NCI-H2029 treated with DMSO at 0.1 percent for 48 hours (cell line): ENCODE results near the gene ENPEP.
A peak's percentile ranks its signal among the peaks of the same experiment; 100 is the strongest.
"Not testable (repeated sequence)": the region's sequence is repeated elsewhere in the genome, so short reads cannot be mapped to it uniquely, and the experiment has no call there.

Experiments used
- DNase-seq: peaks from one replicate; lab custom pipeline; 2025; lab: John Stamatoyannopoulos, UW

Gene ENPEP

DNA sequence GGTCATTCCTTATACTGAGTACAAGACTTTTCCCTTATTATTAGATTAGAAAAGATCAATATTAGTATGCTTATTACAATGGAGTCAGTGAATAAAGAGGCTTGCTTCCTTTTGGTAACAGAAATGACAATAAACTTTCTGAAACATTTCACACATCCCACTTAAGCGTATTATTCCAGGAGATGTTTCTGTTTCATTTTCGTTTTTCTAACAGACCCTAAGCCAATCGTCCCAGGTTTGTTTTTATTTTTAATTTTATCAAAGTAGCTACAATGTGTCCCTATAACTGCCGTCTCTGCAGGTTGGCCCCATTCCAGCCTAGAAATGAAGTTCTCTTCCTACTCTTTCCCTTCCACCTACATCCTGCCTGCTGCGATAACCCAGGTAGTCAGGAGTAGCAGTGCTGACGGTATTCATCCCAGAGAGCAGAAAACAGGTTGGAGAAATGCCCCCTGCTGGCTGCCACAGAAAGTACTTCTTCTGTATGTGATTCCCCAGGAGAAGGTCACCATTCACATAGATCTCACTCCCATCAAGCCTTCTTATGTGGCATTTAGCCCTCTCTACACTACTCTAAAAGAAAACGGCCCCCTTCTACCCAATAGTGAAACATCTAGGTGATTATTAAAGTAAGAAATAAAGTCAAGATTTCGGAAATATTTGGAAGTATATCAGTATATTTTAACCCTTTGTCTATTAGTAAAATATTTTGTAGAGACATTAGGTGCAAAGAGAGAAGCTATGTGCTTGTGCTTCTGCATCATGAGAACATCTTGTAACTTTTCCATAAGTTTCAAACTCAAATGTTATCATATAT lies 40.4 kb downstream of the ENPEP start:
- peak; percentile 46 for DNase-seq

DNA sequence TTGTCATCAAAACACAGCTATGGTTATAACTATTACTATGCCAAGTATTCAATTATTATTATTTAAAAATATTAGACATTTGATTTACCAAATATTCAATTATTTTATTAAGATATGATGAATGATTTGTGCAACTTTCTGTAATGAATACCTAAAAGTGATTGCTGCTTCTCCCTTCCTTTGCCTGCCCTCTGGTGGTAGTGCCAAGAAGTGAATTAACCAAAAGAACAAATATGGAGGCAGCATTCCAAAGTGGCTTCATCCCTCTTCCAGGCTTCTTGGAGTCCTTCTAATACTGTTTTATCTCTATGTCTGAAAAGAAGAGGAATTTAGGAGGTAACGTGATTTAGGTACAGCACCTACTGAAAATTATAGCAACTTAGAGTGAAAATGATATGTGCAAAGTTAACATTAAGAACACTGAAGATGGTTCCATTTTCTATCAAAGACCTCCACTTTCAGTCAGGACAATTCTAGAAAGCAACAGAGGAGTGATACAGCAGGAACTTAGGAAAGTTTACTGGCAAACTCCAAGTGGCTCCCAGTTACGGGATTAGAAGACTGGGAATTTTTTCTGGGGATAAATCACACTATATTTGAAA lies 43.0 kb downstream of the ENPEP start:
- no peak for DNase-seq

DNA sequence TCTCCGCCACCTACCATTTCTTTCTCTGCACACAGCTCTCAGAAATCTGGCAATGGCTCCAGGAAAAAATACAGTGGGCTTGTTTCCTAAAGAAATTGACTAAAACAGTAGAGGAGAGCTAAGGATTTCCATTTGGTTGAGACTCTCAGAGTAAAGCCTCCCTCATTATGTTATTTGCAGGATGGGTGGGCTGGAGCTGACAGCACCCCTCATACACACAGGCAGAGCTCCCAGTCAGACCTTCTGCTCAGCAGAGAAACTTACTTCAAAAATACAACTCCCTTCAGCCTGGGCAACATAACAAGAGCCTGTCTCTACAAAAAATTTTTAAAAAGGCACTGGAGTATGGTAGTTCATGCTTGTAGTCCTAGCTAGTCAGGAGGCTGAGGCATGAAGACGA lies 44.9 kb downstream of the ENPEP start:
- DNase-seq = no peak

DNA sequence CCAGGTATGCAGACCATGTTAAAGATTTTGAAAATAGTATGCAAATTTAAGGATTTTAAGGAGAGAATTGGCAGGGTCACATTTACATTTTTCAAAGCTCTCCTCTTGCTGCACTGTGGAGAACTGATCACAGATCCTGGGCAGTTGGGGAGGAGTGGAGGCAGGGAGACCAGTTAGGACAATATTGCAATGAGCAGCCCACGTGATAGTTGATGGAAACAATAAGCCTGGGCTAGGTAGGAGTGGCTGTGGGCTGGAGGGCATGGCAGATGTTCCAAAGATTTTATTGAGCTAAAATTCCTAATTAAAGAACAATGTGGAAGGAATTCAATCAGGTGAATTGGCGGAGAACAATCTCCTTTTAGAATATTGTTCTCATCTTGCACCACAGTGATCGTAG lies 50.6 kb downstream of the ENPEP start:
- DNase-seq = no peak

DNA sequence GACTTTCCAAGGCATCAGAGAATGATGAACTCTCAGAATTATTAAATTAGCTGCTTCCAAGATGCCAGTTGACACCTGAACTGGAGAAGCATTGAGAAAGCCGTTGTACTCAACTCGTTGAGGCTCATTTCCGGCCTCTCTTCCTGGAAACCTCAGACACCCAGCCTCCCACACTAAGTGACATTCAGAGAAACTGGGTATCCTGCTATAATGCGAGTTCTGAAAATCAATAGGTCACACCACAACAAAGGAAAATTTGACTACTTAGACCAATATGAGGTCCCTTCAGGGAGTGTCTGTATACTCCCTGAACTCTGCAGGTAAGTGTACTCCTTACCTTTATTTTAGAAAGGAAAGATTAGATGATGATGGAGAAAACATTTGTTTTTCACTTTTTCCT lies 51.2 kb downstream of the ENPEP start:
- no peak for DNase-seq

DNA sequence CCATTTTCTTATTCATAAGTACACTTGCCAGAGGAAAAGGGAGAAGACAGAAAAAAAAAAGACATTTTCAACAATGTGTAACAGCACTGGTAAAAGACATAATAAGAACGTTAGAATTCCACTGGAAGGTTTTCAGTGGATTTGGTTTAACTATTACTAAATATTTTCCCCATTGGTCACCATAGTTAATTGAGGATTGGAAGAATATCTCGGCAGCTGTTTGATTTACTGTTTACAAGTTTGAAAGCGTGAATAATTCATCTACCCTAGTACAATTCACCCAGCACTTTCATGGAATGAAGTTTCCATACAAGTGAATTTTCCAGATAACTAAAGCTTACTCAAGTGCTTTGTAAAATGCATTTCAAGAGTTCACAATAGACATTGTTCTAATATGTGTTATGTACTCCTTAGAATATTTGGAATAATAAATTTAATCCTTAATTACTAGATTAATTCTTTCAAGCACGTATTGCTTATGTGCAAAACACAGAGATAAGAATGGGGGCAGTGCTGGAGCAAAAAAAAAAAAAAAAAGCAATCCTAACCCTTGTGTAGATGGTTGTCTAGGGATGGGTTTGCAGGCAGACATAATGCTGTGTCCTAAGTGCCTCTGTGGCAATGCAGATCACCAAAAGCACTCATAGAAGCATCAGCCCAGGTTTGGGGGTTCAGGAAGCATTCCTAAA lies 57.1 kb downstream of the ENPEP start:
- no peak for DNase-seq

DNA sequence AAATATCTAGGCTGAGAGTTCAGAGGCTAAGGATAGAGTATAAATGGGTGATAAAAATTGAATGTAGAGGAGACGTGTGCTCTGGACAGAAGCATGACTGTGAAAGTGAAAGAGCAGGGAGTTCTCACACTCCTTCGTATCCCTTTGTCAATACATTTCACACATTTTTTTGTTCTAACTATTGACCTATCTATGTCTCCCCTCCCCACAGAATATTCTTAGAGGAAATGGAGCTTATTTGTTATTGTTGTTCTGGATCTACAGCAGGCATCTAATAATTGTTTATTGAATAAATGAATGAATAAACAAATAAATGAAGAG lies 57.6 kb downstream of the ENPEP start:
- DNase-seq = no peak

DNA sequence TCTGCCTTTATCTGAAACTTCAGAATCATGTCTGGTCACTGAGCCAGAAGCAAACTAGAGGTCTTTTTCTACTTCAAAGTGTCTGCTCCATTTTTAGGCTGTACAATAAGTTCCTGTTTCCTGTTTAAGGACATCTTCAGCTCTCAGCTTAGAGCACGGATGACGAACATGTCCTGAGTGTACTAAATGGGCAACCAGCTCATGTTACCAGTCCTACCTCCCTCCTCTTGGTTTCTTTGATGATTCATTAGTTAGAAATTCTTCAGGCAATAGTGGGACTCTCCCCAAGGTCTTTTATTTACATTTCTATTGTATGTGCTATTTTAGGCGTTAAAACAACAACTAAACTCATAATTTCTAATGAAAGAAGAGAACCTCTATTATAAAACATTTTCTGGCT lies 58.0 kb downstream of the ENPEP start:
- no peak for DNase-seq

DNA sequence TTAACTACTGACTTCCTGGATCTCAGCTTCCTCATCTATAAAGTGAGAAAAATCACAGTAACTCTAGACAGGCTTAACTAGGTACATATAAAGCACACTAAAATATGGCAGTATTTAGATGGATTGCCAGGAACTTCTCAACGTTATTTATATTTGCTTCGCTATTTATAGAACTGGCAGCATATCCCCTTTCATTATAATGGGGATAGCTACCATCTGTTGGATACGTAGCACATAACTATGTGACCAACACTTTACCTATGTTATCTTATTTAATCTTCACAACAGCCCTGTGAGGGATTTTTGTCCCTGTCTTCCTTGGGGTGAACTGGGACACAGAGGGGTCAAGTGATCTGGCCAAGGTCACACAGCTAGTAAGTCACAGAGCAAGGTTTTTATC lies 64.6 kb downstream of the ENPEP start:
- DNase-seq = no peak

DNA sequence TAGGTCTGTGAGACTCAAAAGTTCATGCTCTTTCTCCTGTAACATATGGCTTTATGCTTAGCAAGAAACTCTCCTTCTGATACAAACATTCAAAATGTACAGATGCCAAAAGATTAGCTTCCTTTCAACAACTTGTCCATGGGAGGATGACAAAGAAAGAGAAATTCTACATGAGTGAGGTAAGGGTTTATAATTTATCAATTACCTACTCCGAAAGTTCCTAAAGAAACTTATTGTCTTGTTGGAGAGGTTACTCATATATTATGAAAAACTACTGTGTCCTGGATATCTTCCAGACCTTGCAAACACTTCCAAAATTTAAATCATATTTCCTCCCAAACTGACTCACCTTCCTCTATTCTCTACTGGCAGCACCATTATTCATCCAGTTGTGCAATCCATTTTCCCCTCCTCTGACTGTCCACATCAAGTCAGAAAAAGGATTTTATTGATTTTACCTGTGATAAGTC lies 65.1 kb downstream of the ENPEP start:
- no peak for DNase-seq

DNA sequence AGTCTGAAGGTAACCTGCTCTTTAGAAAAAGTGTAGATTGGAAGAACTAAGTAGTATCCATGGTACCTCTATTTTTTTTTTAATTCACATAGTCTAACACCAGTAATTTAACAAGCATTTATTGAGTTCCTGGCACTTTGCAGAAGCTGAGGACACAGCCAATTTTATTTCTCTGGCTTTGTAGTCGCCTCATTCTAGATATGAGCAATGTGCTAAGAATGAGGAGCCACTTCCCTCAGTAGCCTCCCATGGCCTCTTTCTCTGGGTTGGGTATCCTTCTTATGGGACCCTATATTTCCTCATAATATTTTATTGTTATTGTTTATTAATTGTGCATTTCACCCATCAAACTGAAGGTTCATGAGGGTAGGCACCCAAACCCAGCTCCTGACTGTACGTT lies 67.6 kb downstream of the ENPEP start:
- no peak for DNase-seq

DNA sequence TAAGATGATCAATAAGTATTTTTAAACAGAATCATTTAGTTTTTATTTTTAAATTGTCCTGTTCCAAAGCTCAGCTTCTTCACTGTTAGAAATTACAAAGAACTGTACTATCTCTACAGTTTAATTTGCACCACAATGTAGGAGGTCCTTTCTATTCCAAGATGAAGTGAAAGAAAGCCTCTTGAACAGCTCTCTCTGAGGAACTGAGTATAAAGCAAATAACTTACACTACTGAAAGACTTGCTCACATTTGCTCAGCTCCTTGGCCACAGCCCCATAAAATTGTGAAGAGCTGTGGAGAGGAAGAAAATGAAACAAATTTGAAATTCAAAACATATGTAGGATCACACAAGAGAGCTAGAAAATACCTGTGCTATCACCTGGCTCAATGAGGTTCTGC lies 68.6 kb downstream of the ENPEP start:
- DNase-seq = no peak

DNA sequence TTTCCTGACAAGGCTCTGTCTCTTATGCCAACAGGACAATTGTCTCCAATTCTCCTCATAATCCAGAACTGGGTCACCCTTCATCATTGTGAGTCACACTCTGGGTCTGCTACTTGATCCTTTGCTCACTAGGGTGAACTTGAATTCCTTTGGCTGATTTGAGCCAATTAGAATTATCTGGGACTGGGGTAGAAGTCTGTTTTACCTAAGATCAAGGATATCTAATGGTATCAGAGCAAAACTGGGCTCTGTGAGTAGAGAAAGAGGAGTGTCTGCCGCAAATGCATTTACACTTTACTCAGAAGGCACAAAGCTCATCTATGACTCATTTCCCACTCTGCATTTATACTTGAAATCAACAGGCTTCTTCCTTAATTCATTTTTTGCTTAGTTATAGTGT lies 74.3 kb downstream of the ENPEP start:
- no peak for DNase-seq

DNA sequence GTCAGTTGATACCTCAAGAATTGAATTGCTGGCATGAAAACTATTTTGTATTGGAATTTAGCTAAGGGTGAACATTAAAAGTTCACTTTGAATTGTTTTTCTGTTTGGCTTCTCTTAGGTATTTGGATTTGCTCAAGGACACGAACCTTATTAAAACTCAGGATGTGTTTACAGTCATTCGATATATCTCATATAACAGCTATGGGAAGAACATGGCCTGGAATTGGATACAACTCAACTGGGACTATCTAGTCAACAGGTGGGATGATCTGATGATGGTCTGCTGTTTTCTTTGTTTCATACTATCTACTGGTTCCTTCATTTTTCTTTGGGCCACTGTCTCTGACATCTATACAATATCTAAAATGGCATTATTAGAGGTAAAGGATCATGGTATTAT lies 77.2 kb downstream of the ENPEP start:
- DNase-seq = no peak

DNA sequence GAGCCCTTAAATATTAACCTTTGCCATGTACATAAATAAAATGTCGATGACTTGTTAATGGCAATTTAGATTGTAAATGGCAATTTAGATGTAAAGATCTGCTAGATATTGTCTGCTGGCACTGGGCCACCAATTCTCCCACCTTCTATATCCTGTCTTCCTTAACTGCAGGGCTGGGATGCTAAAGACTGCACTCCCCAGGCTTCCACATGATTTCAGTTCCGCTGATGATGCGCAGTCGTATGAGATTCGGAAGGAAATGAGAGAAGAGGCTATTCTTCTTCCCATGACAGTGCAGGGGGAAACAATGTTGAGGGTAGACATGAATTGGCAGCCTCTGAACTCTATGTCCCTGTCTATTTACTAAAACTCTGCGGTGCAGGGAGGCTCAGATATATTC lies 91.3 kb downstream of the ENPEP start:
- no peak for DNase-seq

DNA sequence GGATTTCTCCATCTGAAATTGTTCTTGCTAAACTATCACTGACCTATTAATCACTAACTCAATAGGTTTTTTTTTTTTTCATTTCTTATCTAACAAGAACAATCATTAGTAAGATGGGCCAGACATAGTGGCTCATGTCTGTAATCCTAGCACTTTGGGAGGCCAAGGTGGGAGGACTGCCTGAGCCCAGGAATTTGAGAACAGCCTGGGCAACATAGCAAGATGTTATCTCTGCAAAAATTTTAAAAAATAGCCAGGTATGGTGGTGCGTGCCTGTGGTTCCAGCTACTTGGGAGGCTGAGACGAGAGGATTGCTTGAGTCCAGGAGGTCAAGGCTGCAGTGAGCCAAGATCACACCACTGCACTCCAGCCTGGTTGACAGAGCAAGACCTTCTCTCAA lies 100.7 kb downstream of the ENPEP start:
- DNase-seq = not testable (repeated sequence)

DNA sequence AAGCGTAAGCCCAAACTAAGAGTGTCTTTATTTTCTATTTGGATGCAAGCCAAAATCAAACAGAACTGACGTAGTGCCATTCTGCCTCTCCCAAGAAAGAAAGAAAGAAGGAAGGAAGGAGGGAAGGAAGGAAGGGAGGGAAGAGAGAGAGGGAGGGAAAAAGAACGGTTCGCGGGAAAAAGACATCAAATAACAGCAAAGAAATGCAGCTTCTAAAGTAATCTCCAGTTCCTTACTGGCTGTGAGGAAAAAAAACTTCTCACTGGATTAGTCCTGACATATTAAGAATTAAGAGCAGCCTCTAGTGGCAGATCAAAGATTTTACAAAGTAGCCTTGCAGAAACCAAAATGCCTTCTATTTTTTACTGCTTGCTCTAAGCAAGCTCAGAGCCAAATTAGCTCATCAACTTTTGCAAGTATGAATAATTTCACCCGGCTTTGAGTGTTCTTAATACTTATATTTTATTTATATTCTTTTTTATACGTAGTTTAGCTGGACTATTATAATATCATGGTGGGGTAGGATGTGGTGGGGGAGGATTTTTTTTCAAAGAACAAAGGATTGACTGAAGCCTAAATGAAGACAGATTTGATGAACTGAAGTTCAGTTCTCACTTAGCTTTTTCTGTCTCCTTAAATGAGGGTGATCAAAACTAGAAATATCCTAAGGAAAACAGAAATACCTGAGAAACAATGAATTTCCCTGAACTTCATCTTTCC lies 110.3 kb downstream of the ENPEP start:
- no peak for DNase-seq

DNA sequence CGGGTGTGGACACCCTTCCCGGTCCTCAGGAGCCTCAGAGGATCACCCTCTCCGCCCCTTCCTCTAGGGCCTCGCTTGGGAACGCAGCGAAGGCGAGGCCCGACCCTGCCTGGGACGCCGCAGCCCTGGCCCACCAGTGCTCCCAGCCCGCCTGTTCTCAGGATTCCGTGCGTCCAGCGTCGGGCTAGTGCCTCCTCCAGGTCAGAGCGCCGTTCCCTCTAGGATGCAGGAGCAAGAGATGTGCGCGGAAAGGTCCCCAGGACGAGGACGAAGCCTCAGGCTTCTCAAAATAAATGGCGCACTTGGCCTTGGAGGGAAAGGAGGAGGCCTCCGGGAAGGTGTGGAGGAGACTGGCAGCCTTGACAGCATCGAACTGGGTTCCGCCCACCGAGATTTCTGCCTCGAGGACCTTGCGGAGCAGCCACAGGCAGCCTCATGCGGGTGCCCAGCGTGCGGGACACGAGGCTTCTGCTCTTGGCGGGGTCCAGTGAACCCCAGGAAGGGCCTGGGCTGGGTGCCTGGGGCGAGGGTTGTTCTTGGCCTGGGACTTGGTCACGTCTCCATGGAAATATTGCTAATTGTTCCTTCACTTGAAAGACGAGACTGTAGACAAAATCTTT lies 111.8 kb downstream of the ENPEP start:
- DNase-seq = no peak

DNA sequence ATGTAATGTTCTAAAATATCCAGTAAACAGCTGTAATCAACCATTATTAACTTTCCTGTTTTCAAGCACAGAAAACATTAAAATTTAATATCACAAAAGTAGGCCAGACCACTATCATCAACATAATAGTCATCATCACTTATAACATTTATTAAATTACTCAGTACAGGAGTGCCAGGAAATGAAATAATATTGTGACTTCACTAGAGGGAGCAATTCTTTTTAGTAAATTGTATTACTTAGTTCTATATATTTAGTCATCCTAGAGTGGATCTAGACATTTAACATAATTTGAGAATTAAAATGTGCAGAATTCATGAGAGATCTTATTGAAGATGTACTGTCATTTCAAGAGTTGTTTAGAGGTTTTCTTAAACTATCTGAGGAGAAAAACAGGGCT lies 113.3 kb downstream of the ENPEP start:
- no peak for DNase-seq

DNA sequence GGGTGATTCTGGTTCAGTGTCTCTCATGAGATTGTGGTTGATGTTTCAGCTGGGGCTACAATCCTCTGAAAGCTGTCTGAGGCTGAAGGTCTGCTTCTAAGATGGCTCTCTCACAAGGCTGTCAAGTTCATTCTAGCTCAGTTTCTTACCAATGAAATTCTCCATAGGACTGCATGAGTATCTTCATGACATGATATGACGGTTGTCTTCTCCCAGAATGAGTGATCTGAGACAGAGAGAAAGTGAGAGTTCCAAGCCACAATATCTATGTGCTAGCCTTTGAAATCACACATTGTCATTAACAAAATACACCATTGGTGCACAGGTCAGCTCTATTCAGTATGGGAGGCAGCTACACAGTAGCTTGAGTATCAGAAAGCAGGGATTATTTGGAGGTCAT lies 119.6 kb downstream of the ENPEP start:
- DNase-seq = no peak

DNA sequence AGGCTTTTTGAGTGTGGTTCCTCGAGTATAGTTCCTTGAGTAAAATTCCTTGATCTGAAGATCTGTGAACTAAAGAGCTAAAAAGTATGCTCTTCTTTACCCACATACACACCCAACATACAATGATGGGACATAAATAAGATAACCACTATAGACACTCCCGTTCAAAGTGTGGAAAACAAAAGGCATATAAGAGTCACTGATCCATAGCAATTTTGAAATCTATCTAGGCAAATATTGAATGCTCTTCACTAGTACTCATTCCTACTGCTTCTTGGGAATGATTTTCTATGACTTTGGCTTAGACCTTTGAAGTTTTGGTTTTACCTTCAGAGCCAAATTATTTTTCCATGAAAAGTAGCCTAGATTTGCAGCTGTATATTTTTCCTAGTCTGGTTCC lies 120.5 kb downstream of the ENPEP start:
- DNase-seq = no peak

DNA sequence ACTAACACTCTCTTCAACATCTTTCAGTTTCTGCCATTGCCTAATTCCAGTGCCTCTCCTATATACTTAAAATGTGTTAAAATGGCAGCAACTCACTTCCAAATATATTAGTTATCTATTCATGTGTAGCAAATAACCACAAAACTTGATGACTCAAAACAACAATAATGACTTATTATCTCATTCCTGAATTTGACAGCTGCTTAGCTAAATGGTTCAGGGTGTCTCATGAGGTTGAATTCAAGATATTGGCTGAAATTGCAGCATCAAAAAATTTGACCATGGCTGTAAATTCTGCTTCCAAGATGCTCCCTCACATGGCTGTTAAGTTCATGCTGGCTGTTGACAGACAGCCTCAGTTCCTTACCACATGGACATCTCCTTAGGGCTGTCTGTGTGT lies 121.6 kb downstream of the ENPEP start:
- DNase-seq = no peak
